ENCODE measurements around the gene ZNF561. TPM values are rescaled to one million over a fixed set of nuclear protein-coding genes. Genes with fewer than 3 reads are reported as not detected.

Gene ZNF561
- total RNA-seq, result 10 to 100 TPM; 40.1 to 43.9 TPM
- polyA plus RNA-seq (ENCODE audit: insufficient read length in 6 of 6), result 10 to 100 TPM; 53.3 to 73.4 (median 63.1) TPM
- long read RNA-seq, donor 1, full-length matches to known transcripts, result 10 of 21 reads
- long read RNA-seq, donor 1, partial matches to known transcripts, result 0 of 21 reads
- long read RNA-seq, donor 1, other reads (novel, unspliced or antisense), result 11 of 21 reads
- long read RNA-seq, donor 2, full-length matches to known transcripts, result 6 of 18 reads
- long read RNA-seq, donor 2, partial matches to known transcripts, result 12 of 18 reads
- long read RNA-seq, donor 2, other reads (novel, unspliced or antisense), result 0 of 18 reads
- long read RNA-seq, donor 3, full-length matches to known transcripts, result 8 of 8 reads
- long read RNA-seq, donor 3, partial matches to known transcripts, result 0 of 8 reads
- long read RNA-seq, donor 3, other reads (novel, unspliced or antisense), result 0 of 8 reads
- long read RNA-seq, donor 4, full-length matches to known transcripts, result 6 of 8 reads
- long read RNA-seq, donor 4, partial matches to known transcripts, result 0 of 8 reads
- long read RNA-seq, donor 4, other reads (novel, unspliced or antisense), result 2 of 8 reads
- long read RNA-seq, donor 5, full-length matches to known transcripts, result 12 of 27 reads
- long read RNA-seq, donor 5, partial matches to known transcripts, result 15 of 27 reads
- long read RNA-seq, donor 5, other reads (novel, unspliced or antisense), result 0 of 27 reads
- long read RNA-seq, donor 6, full-length matches to known transcripts, result 10 of 16 reads
- long read RNA-seq, donor 6, partial matches to known transcripts, result 6 of 16 reads
- long read RNA-seq, donor 6, other reads (novel, unspliced or antisense), result 0 of 16 reads
- long read RNA-seq, donor 7, full-length matches to known transcripts, result 4 of 4 reads
- long read RNA-seq, donor 7, partial matches to known transcripts, result 0 of 4 reads
- long read RNA-seq, donor 7, other reads (novel, unspliced or antisense), result 0 of 4 reads
- long read RNA-seq, donor 8, full-length matches to known transcripts, result 4 of 9 reads
- long read RNA-seq, donor 8, partial matches to known transcripts, result 5 of 9 reads
- long read RNA-seq, donor 8, other reads (novel, unspliced or antisense), result 0 of 9 reads
- long read RNA-seq, donor 9, result 0 reads
- long read RNA-seq, donor 10, full-length matches to known transcripts, result 3 of 5 reads
- long read RNA-seq, donor 10, partial matches to known transcripts, result 0 of 5 reads
- long read RNA-seq, donor 10, other reads (novel, unspliced or antisense), result 2 of 5 reads
- long read RNA-seq, donor 11, result 0 reads
- long read RNA-seq, donor 12, full-length matches to known transcripts, result 8 of 13 reads
- long read RNA-seq, donor 12, partial matches to known transcripts, result 0 of 13 reads
- long read RNA-seq, donor 12, other reads (novel, unspliced or antisense), result 5 of 13 reads

- Histone ChIP-seq H3K27ac (peak within 1 kb of the TSS; percentile 96), H3K9me3 (no peaks in the 10 kb centered on the region), H3K27me3 (no peaks in the 10 kb centered on the region), H3K4me3 (peak within 1 kb of the TSS; percentile 81 to 88), H3K36me3 (peaks cover 0 to 29% of the 10 kb centered on the region in 2 donors), H3K4me1 (peaks cover 17 to 30% of the 10 kb centered on the region in 2 donors)
- DNase-seq (peak; percentile 89 to 94 (median 92)), ATAC-seq (peak; percentile 95)
- no peak for TF ChIP-seq CTCF (IDR thresholded peaks at IDR 0.05)
- intact Hi-C loops (cut with DNase I), result loop anchor here in 1 of 2 donors (5.0 kb wide), 1 partner anchor 171 kb away; no protein-coding TSS in a partner anchor
These were observed at the start of gene ZNF561 for GRCh38 chr19:9621156-9622037. TSS of gene ZNF561 (minus strand) at chr19:9621232. CDS start at chr19:9619456, 1,776 bp downstream.

- ATAC-seq (no peak), DNase-seq (no peak)
- intact Hi-C loops (cut with DNase I), result no loop called here
- H3K4me3 ChIP-seq, result no peak overlapping the region
- no peak overlapping the region for H3K27ac ChIP-seq
- H3K9me3 ChIP-seq, result peaks cover 0 to 58% of the 10 kb centered on the region in 2 donors
- H3K27me3 ChIP-seq, result no peaks in the 10 kb centered on the region
- no peak for TF ChIP-seq CTCF (IDR thresholded peaks at IDR 0.05)
- peaks cover 0 to 17% of the 10 kb centered on the region in 2 donors for H3K4me1 ChIP-seq
- peaks cover 0 to 49% of the 10 kb centered on the region in 2 donors for H3K36me3 ChIP-seq
These were observed 47.5 kb upstream of the ZNF561 start for GRCh38 chr19:9668544-9668943.

- DNase-seq, result no peak
- intact Hi-C loops (cut with DNase I), result no loop called here
- H3K9me3 ChIP-seq, result peaks cover 0 to 52% of the 10 kb centered on the region in 2 donors
These were observed 46.9 kb upstream of the ZNF561 start for GRCh38 chr19:9667898-9668297.

More at GRCh38 chr19:9667898-9668297, 46.9 kb upstream of the ZNF561 start:
- Histone ChIP-seq H3K4me1 (peaks cover 0 to 20% of the 10 kb centered on the region in 2 donors), H3K27ac (no peak overlapping the region), H3K4me3 (no peak overlapping the region), H3K36me3 (peaks cover 0 to 43% of the 10 kb centered on the region in 2 donors), H3K27me3 (no peaks in the 10 kb centered on the region)
- ATAC-seq, result no peak
- TF ChIP-seq CTCF (IDR thresholded peaks at IDR 0.05), result no peak

Measured in left lung (tissue), 14 donors.